HepG2 (cell line): ENCODE results near the gene WDR20. TPM values are rescaled to one million over a fixed set of nuclear protein-coding genes. Genes with fewer than 3 reads are reported as not detected.

ENCODE experiments used
- ATAC-seq: fragments of 200-7000 bp; cut with Tn5 transposase; 3 replicates; pipeline ENCODE4 v1.9.1; 2020; ENCODE audit warnings: mild to moderate bottlenecking, moderate library complexity
- BruUV-seq: library from RNA; stranded (reverse); fragments of 400-500 nt; replicated peaks from 2 replicates; lab custom pipeline; 2021; lab: Mats Ljungman, UMichigan
- CTCF ChIA-PET: fragments of 300-600 bp; formaldehyde crosslinking; extraction: SDS; loops from one replicate; lab custom pipeline; 2021; ENCODE audit warnings: low total read pairs, inconsistent platforms, low intra/inter-chr PET ratio; lab: Yijun Ruan, JAX
- POLR2A ChIA-PET: fragments of 350-600 bp; sonication (Branson Sonifier 250); formaldehyde crosslinking; loops from one replicate; lab custom pipeline; 2020; ENCODE audit warnings: antibody characterized with exemption, inconsistent platforms; lab: Yijun Ruan, JAX
- DNase-seq: peaks from one replicate; pipeline ENCODE4 v3.0.0-alpha.2; 2015; ENCODE audit warnings: low spot score
- FAIRE-seq: peaks from 3 replicates; lab custom pipeline; 2011; peaks lifted over from hg19 to GRCh38; lab: Jason Lieb, UNC
- H2AFZ ChIP-seq: one replicate; pipeline ENCODE4 v1.6.1; 2011; ENCODE audit warnings: low read length, inconsistent platforms
- H3K27ac ChIP-seq: fragments of 300-600 bp; 3 replicates; pipeline ENCODE4 v1.8.0; 2011; ENCODE audit warnings: mixed run types, mild to moderate bottlenecking, mixed read lengths, low read length, inconsistent platforms; ENCODE audit not compliant: insufficient read depth; ENCODE audit errors: extremely low read length
- H3K27me3 ChIP-seq, 2 experiments: fragments of 200-600 bp in 1 of 2; 2 replicates in 1 of 2; 3 replicates in 1 of 2; pipeline versions ENCODE4 v1.6.0 to v1.8.0; 2011; ENCODE audit warnings: low read length in 2 of 2, mild to moderate bottlenecking in 2 of 2, moderate library complexity in 2 of 2, inconsistent platforms in 1 of 2; ENCODE audit not compliant: insufficient read depth in 2 of 2, control insufficient read depth in 1 of 2
- H3K36me3 ChIP-seq, 2 experiments: fragments of 200-600 bp in 1 of 2; replicated peaks in 1 of 2; 2 replicates in 1 of 2; 3 replicates in 1 of 2; pipeline versions ENCODE4 v1.5.1 to v1.8.0; 2011; ENCODE audit warnings: low read length in 2 of 2, inconsistent platforms in 1 of 2; ENCODE audit not compliant: insufficient read depth in 2 of 2, control insufficient read depth in 1 of 2
- H3K4me1 ChIP-seq: 2 replicates; pipeline ENCODE4 v1.5.1; 2012; ENCODE audit warnings: low read length, inconsistent platforms; ENCODE audit not compliant: insufficient read depth
- H3K4me2 ChIP-seq: 2 replicates; pipeline ENCODE4 v1.6.0; 2011; ENCODE audit warnings: low read depth, low read length, inconsistent platforms
- H3K4me3 ChIP-seq, 3 experiments: fragments of 200-600 bp in 1 of 3; sonication (generic), shearing (Covaris generic) in 1 of 3; replicated peaks in 1 of 3; 2 replicates each; pipeline ENCODE4 v1.5.1; 2011 to 2016; ENCODE audit warnings: low read length in 3 of 3, inconsistent platforms in 2 of 3, low read depth in 2 of 3, mild to moderate bottlenecking in 2 of 3, control low read depth in 1 of 3, mixed read lengths in 1 of 3; ENCODE audit not compliant: insufficient read depth in 1 of 3
- H3K79me2 ChIP-seq: one replicate; pipeline ENCODE4 v1.6.1; 2011; ENCODE audit warnings: low read length, inconsistent platforms; ENCODE audit not compliant: insufficient read depth
- H3K9ac ChIP-seq: 2 replicates; pipeline ENCODE4 v1.6.0; 2011; ENCODE audit warnings: mild to moderate bottlenecking, low read depth, low read length, inconsistent platforms; ENCODE audit not compliant: insufficient read depth
- H3K9me3 ChIP-seq: 2 replicates; pipeline ENCODE4 v1.5.1; 2012; ENCODE audit warnings: mild to moderate bottlenecking, low read length
- H4K20me1 ChIP-seq: 2 replicates; pipeline ENCODE4 v1.6.0; 2011; ENCODE audit warnings: inconsistent platforms, mild to moderate bottlenecking, low read length, moderate library complexity; ENCODE audit not compliant: insufficient read depth
- ATF5 ChIP-seq: sonication (generic); formaldehyde crosslinking; IDR thresholded peaks from 2 replicates; pipeline ENCODE4 v1.4.0; 2020; ENCODE audit warnings: mild to moderate bottlenecking, low read depth, missing genetic modification reagents
- CENPBD1 ChIP-seq: sonication (generic); formaldehyde crosslinking; IDR thresholded peaks from 2 replicates; pipeline ENCODE4 v1.8.0; 2022; ENCODE audit warnings: missing genetic modification reagents, low read depth, mild to moderate bottlenecking, borderline replicate concordance
- KAT2B ChIP-seq: fragments of 150-350 bp; IDR thresholded peaks from 2 replicates; pipeline ENCODE4 v1.6.1; 2014; ENCODE audit warnings: low read depth, low read length, borderline replicate concordance
- MAFG ChIP-seq: sonication (generic); formaldehyde crosslinking; IDR thresholded peaks from 2 replicates; pipeline ENCODE4 v1.5.1; 2020; ENCODE audit warnings: mild to moderate bottlenecking, missing genetic modification reagents
- NFIB ChIP-seq: sonication (generic); formaldehyde crosslinking; IDR thresholded peaks from 2 replicates; pipeline ENCODE4 v1.9.0; 2021; ENCODE audit warnings: missing genetic modification reagents, mild to moderate bottlenecking, borderline replicate concordance
- NFKBIZ ChIP-seq: IDR thresholded peaks from 2 replicates; pipeline ENCODE4 v1.6.1; 2018; ENCODE audit warnings: missing genetic modification reagents, missing compliant biosample characterization
- PHF21A ChIP-seq: sonication (generic); formaldehyde crosslinking; IDR thresholded peaks from 2 replicates; pipeline ENCODE4 v1.5.0; 2020; ENCODE audit warnings: mild to moderate bottlenecking, missing genetic modification reagents
- RNF2 ChIP-seq: fragments of 450-650 bp; conservative IDR thresholded peaks from 2 replicates; pipeline ENCODE4 v1.6.1; 2016; ENCODE audit warnings: low read depth
- SRSF9 ChIP-seq: fragments of 200-400 bp; formaldehyde crosslinking; IDR thresholded peaks from 2 replicates; pipeline ENCODE4 v1.6.1; 2018; ENCODE audit warnings: borderline replicate concordance, mild to moderate bottlenecking, low read depth, low read length; ENCODE audit not compliant: insufficient read depth, poor library complexity, severe bottlenecking
- TOE1 ChIP-seq: sonication (generic); formaldehyde crosslinking; IDR thresholded peaks from 2 replicates; pipeline ENCODE4 v1.4.0; 2020; ENCODE audit warnings: mild to moderate bottlenecking, missing genetic modification reagents
- ZNF281 ChIP-seq: sonication (generic); formaldehyde crosslinking; IDR thresholded peaks from 2 replicates; pipeline ENCODE4 v1.4.0; 2020; ENCODE audit warnings: missing genetic modification reagents, borderline replicate concordance
- ZNF329 ChIP-seq: sonication (generic); formaldehyde crosslinking; IDR thresholded peaks from 2 replicates; pipeline ENCODE4 v1.9.0; 2021; ENCODE audit warnings: low read depth, mild to moderate bottlenecking, missing genetic modification reagents
- ZNF44 ChIP-seq: sonication (generic); formaldehyde crosslinking; IDR thresholded peaks from 2 replicates; pipeline ENCODE4 v1.5.1; 2020; ENCODE audit warnings: mild to moderate bottlenecking, missing genetic modification reagents
- ZNF619 ChIP-seq: sonication (generic); formaldehyde crosslinking; IDR thresholded peaks from 2 replicates; pipeline ENCODE4 v1.4.0; 2020; ENCODE audit warnings: mild to moderate bottlenecking, missing genetic modification reagents
- ZNF644 ChIP-seq: IDR thresholded peaks from 2 replicates; pipeline ENCODE4 v1.6.1; 2016; ENCODE audit warnings: low read depth
- ZNF766 ChIP-seq: sonication (generic); formaldehyde crosslinking; IDR thresholded peaks from 2 replicates; pipeline ENCODE4 v1.5.0; 2020; ENCODE audit warnings: missing genetic modification reagents, borderline replicate concordance
- WGBS: methylation state at CpG from one replicate; pipeline ENCODE4 v1.1.6; 2017; ENCODE audit warnings: low lambda C conversion rate; 5-methylcytosine and 5-hydroxymethylcytosine counted together
- in situ Hi-C: cut with HindIII; loops from 2 replicates; pipeline ENCODE4 v1.10.0; 2017; ENCODE audit warnings: low pct_unique_long_range_greater_than_20kb; ENCODE audit not compliant: extremely low pct_ligation_motif_present
- intact Hi-C: fragments of 100-400 bp; cut with micrococcal nuclease; formaldehyde crosslinking; loops from one replicate; pipeline ENCODE4 v1.10.0; 2022; ENCODE audit not compliant: unreplicated experiment
- polyA plus RNA-seq, 8 experiments: library from polyadenylated mRNA; depleted of rRNA in 3 of 8; stranded (reverse) in 7 of 8; unstranded in 1 of 8; fragments of >200 nt; fragmentation: Illumina TruSeq in 4 of 8; extraction: Trizol in 4 of 8; gene quantifications; 2 replicates each; pipeline versions ENCODE4 v1.2.1 to v1.2.3, GENCODE V29; 2011 to 2016; ENCODE audit warnings: low read depth in 4 of 8, missing spikeins in 1 of 8, mixed read lengths in 1 of 8; ENCODE audit not compliant: insufficient read depth in 1 of 8
- total RNA-seq, 5 experiments: library from RNA; depleted of rRNA; stranded (reverse); fragments of >200 nt; fragmentation: Illumina TruSeq; extraction: Trizol; gene quantifications; 2 replicates each; pipeline ENCODE4 v1.2.3, GENCODE V29; 2016; ENCODE audit warnings: low read depth in 1 of 5
- TF ChIP-seq, protein P1 (sequence below), 2 experiments: IDR thresholded peaks; 2 replicates each; pipeline ENCODE4 v1.6.1; 2011 to 2012; ENCODE audit warnings: low read length in 2 of 2, borderline replicate concordance in 1 of 2, low read depth in 1 of 2, mild to moderate bottlenecking in 1 of 2, moderate library complexity in 1 of 2

The WDR20 gene
- total and polyA plus RNA-seq, 2 of the 13 experiments (the other 11 are each of a cell fraction or from before 2014, with no cell fraction given), result 10.4 to 23.2 TPM

DNA sequence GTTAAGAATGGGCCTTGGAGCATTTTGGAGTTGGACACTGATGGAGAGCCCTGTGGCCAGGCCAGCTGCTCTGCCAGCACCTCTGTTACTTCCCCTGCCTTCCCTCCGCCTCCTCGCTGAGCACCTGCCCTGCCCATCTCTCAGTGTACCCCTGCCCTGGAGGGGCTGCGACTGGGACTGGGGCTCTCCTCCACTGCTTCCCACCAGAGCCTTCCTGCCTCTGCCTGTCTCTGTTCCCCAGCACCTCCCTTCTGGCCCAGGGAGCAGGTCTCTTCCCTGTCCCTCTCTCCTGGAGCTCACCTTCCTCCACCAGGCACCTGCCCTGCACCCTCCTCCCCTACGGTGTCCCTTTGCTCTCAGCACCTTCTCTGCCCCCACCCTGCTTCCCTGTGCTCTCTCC lies 62.1 kb downstream of the WDR20 start (continued):
- TF ChIP-seq MAFG (CRISPR knock-in tag) (no peak), SRSF9 (no peak), ZNF619 (no peak), ZNF766 (CRISPR knock-in tag) (no peak)
- TF ChIP-seq, all 625 proteins: peak for 0

DNA sequence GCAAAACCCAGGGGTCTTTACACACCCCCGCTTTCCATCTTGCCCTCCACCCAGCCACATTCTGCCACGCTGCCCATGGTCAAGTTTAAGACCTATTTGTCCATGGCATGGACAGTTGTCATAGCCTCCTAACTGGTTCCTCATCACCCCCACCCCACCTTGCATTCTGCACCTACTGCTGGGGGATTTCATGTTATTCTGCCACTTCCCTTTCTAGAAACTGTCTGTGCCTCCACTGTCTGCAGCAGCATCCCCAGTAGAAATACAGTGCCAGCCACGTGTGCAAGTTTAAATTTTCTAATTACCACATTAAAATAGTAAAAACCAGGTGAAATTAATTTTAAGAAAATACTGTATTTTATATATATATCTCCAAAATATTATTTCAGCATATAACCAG lies 63.2 kb downstream of the WDR20 start:
- BruUV-seq, result no TSS peak
- intact Hi-C loops, result no loop called here
- CTCF ChIA-PET, result no interaction called here

More for the DNA sequence above, 63.2 kb downstream of the WDR20 start:
- ATAC-seq (no peak), DNase-seq (no peak), FAIRE-seq (no peak)
- in situ Hi-C loops, result no loop called here
- peaks cover 16 to 49% of the 10 kb centered on the region in 2 experiments for H3K36me3 ChIP-seq
- no peak overlapping the region for H3K4me3 ChIP-seq
- POLR2A ChIA-PET, result no interaction called here
- H3K27ac ChIP-seq, result no peak overlapping the region
- H3K4me2 ChIP-seq, result no peak overlapping the region
- no peaks in the 10 kb centered on the region for H3K27me3 ChIP-seq
- TF ChIP-seq ATF5 (no peak), ZNF44 (CRISPR knock-in tag) (no peak), TOE1 (CRISPR knock-in tag) (no peak), PHF21A (no peak), NFIB (no peak), KAT2B (no peak), CENPBD1 (no peak), NFKBIZ (CRISPR knock-in tag) (no peak), RNF2 (no peak), ZNF329 (no peak), ZNF281 (CRISPR knock-in tag) (no peak), ZNF644 (CRISPR knock-in tag) (no peak)
- TF ChIP-seq, protein P1, sequence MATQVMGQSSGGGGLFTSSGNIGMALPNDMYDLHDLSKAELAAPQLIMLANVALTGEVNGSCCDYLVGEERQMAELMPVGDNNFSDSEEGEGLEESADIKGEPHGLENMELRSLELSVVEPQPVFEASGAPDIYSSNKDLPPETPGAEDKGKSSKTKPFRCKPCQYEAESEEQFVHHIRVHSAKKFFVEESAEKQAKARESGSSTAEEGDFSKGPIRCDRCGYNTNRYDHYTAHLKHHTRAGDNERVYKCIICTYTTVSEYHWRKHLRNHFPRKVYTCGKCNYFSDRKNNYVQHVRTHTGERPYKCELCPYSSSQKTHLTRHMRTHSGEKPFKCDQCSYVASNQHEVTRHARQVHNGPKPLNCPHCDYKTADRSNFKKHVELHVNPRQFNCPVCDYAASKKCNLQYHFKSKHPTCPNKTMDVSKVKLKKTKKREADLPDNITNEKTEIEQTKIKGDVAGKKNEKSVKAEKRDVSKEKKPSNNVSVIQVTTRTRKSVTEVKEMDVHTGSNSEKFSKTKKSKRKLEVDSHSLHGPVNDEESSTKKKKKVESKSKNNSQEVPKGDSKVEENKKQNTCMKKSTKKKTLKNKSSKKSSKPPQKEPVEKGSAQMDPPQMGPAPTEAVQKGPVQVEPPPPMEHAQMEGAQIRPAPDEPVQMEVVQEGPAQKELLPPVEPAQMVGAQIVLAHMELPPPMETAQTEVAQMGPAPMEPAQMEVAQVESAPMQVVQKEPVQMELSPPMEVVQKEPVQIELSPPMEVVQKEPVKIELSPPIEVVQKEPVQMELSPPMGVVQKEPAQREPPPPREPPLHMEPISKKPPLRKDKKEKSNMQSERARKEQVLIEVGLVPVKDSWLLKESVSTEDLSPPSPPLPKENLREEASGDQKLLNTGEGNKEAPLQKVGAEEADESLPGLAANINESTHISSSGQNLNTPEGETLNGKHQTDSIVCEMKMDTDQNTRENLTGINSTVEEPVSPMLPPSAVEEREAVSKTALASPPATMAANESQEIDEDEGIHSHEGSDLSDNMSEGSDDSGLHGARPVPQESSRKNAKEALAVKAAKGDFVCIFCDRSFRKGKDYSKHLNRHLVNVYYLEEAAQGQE (IDR thresholded peaks at IDR 0.05; ENCODE audit: borderline replicate concordance in 1 of 2, low read depth in 1 of 2, low read length in 2 of 2), result no peak
- no peak overlapping the region for H2AFZ ChIP-seq
- no peaks in the 10 kb centered on the region for H4K20me1 ChIP-seq
- H3K9ac ChIP-seq, result no peak overlapping the region
- 99% methylated on average over 3 of the region's 3 CpGs for WGBS
- no peaks in the 10 kb centered on the region for H3K4me1 ChIP-seq
- no peaks in the 10 kb centered on the region for H3K9me3 ChIP-seq
- peaks cover 22% of the 10 kb centered on the region for H3K79me2 ChIP-seq
